Activated CD8-positive, alpha-beta T cell treated with anti-CD3 and anti-CD28 coated beads, Interleukin-2, amount 10 ng/mL, durations not matched to agents 7 days and 5 days (primary cell): ENCODE results near the gene FKBP5. TPM values are rescaled to one million over a fixed set of nuclear protein-coding genes. Genes with fewer than 3 reads are reported as not detected.

Source experiments
- ATAC-seq: fragments of 150-1000 bp; cut with Tn5 transposase; one replicate; pipeline ENCODE4 v1.10.0; 2021; ENCODE audit warnings: moderate library complexity
- CTCF ChIA-PET: fragments of 350-600 bp; sonication (Branson Sonifier 250); formaldehyde crosslinking; loops from one replicate; lab custom pipeline; 2021; ENCODE audit warnings: antibody characterized with exemption; lab: Charles Lee
- POLR2A ChIA-PET: fragments of 350-600 bp; sonication (Branson Sonifier 250); formaldehyde crosslinking; loops from one replicate; lab custom pipeline; 2021; ENCODE audit warnings: antibody characterized with exemption; lab: Charles Lee
- DNase-seq: peaks from one replicate; pipeline ENCODE4 v3.0.0-alpha.2; 2020
- H3K27ac Mint-ChIP-seq: one replicate; pipeline ENCODE4 v1.8.0; 2021; ENCODE audit warnings: mild to moderate bottlenecking, mixed read lengths
- H3K27me3 Mint-ChIP-seq: one replicate; pipeline ENCODE4 v1.8.0; 2021; ENCODE audit warnings: low read depth, mixed read lengths
- H3K36me3 Mint-ChIP-seq: one replicate; pipeline ENCODE4 v1.8.0; 2021; ENCODE audit warnings: low read depth, mixed read lengths
- H3K4me1 Mint-ChIP-seq: one replicate; pipeline ENCODE4 v1.8.0; 2021; ENCODE audit warnings: low read depth, mixed read lengths
- H3K4me3 Mint-ChIP-seq: one replicate; pipeline ENCODE4 v1.8.0; 2021; ENCODE audit warnings: mild to moderate bottlenecking, mixed read lengths
- H3K9me3 Mint-ChIP-seq: one replicate; pipeline ENCODE4 v1.8.0; 2022; ENCODE audit warnings: mixed read lengths; ENCODE audit not compliant: insufficient read depth
- total RNA-seq, 2 experiments: library from RNA; stranded (reverse); gene quantifications; one replicate each; pipeline ENCODE4 v1.2.3, GENCODE V29; 2021

The FKBP5 gene
- total RNA-seq, 2 experiments from 2014 or later: 78.7 to 79.5 TPM

GRCh38 chr6:35723587-35723986, 34.9 kb upstream of the FKBP5 start:
- DNase-seq (no peak), ATAC-seq (no peak)
- Mint-ChIP-seq H3K27ac (no peak overlapping the region), H3K36me3 (no peaks in the 10 kb centered on the region), H3K27me3 (no peaks in the 10 kb centered on the region), H3K9me3 (no peaks in the 10 kb centered on the region), H3K4me3 (no peak overlapping the region), H3K4me1 (peaks cover 58% of the 10 kb centered on the region)
- CTCF ChIA-PET: interaction anchor here (1.1 to 1.6 kb wide), 2 partner anchors 45 to 139 kb away, joined by 3 read pairs; no protein-coding TSS in a partner anchor
- POLR2A ChIA-PET: no interaction called here

DNA sequence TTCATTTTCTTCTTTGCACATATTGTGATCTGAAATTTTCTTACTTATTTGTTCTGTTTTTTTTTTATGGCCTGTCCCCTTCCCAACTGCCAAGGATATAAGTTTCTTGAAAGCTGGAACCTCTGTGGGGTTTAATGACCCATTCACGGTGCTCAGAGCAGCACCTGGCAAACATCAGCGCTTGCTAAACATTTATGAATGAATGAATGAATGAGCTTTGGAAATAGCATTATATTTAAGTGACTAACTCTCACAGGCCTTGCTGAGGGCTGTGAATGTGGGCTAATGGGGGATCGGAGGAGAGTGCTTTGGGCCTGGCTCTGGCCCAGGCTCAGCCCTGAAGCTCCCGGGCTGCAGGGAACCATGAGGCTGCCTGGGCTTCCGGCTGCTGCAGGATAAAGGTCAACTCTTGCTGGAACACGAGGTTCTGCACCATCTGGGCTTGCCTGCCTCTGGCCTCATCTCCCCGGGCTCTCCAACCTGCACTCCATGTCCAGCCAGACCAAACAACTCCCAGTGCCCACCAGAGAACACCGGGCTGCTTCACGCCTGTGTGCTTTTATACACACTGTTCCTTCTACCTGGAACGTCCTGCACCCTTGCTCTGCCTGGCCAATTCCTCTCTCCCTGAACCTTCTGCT, 33.5 kb upstream of the FKBP5 start:
- Mint-ChIP-seq H3K4me1 (peaks cover 62% of the 10 kb centered on the region), H3K36me3 (no peaks in the 10 kb centered on the region), H3K9me3 (no peaks in the 10 kb centered on the region), H3K27ac (no peak overlapping the region), H3K4me3 (no peak overlapping the region), H3K27me3 (no peaks in the 10 kb centered on the region)
- CTCF ChIA-PET: no interaction called here
- POLR2A ChIA-PET: interaction anchor here (0.9 kb wide), 1 partner anchor 35 kb away, joined by 3 read pairs; no protein-coding TSS in a partner anchor
- ATAC-seq: no peak
- DNase-seq: no peak

- Mint-ChIP-seq H3K27me3 (no peaks in the 10 kb centered on the region), H3K27ac (peak overlapping the region; percentile 85), H3K36me3 (no peaks in the 10 kb centered on the region), H3K9me3 (no peaks in the 10 kb centered on the region), H3K4me3 (peak overlapping the region; percentile 47), H3K4me1 (peaks cover 42% of the 10 kb centered on the region)
- DNase-seq (no peak), ATAC-seq (peak; percentile 63)
- ChIA-PET CTCF (interaction anchor here (1.2 to 3.5 kb wide), 4 partner anchors 8 to 197 kb away, joined by 3 to 16 read pairs (median 6); partner anchors contain the start of gene ARMC12), POLR2A (interaction anchor here (1.0 to 3.1 kb wide), 4 partner anchors 8 to 51 kb away, joined by 5 to 17 read pairs (median 8); no protein-coding TSS in a partner anchor)
Observed at GRCh38 chr6:35719830-35720733, 31.4 kb upstream of the FKBP5 start.

- ChIA-PET CTCF (interaction anchor here (1.2 to 3.5 kb wide), 5 partner anchors 8 to 196 kb away, joined by 3 to 16 read pairs (median 7); partner anchors contain the start of gene ARMC12), POLR2A (interaction anchor here (1.0 to 3.1 kb wide), 5 partner anchors 9 to 50 kb away, joined by 5 to 17 read pairs (median 8); no protein-coding TSS in a partner anchor)
- no peaks in the 10 kb centered on the region for H3K9me3 Mint-ChIP-seq
- DNase-seq: no peak
- peak overlapping the region; percentile 85 for H3K27ac Mint-ChIP-seq
- peak overlapping the region; percentile 47 for H3K4me3 Mint-ChIP-seq
- H3K36me3 Mint-ChIP-seq: no peaks in the 10 kb centered on the region
- H3K27me3 Mint-ChIP-seq: no peaks in the 10 kb centered on the region
- ATAC-seq: peak; percentile 40
- peaks cover 39% of the 10 kb centered on the region for H3K4me1 Mint-ChIP-seq
Observed at GRCh38 chr6:35719404-35719829, 30.7 kb upstream of the FKBP5 start.

GRCh38 chr6:35718911-35719381, 30.2 kb upstream of the FKBP5 start:
- POLR2A ChIA-PET: interaction anchor here (1.7 to 3.1 kb wide), 3 partner anchors 9 to 50 kb away, joined by 5 to 17 read pairs (median 9); no protein-coding TSS in a partner anchor
- Mint-ChIP-seq H3K27ac (peak overlapping the region; percentile 85), H3K9me3 (no peaks in the 10 kb centered on the region), H3K36me3 (no peaks in the 10 kb centered on the region), H3K27me3 (no peaks in the 10 kb centered on the region), H3K4me3 (peak overlapping the region; percentile 47), H3K4me1 (peaks cover 39% of the 10 kb centered on the region)
- CTCF ChIA-PET: interaction anchor here (1.2 to 3.5 kb wide), 4 partner anchors 9 to 196 kb away, joined by 3 to 16 read pairs (median 6); partner anchors contain the start of gene ARMC12
- ATAC-seq: peak; percentile 47
- DNase-seq: no peak

DNA sequence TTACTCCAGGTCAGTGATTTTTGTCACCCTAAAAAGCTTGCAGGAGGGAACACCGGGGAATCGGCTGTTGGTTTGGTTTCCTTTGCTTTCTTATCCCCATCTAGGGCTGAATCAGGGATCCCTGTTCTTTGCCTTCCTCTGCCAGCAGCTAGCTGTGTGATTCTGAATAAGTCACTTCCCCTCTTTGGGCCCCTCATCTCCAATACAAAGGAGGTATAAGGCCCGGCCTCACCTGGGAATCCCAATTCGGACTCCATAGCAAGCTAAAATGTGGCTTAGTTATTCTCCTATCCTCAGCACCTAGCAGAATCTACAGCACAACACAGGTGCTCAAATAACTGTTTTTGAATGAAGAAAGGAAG, 29.6 kb upstream of the FKBP5 start:
- ChIA-PET CTCF (interaction anchor here (0.7 to 3.5 kb wide), 4 partner anchors 10 to 31 kb away, joined by 3 to 16 read pairs (median 6); partner anchors contain the start of gene ARMC12), POLR2A (interaction anchor here (1.7 to 3.1 kb wide), 3 partner anchors 10 to 49 kb away, joined by 5 to 17 read pairs (median 9); no protein-coding TSS in a partner anchor)
- H3K27ac Mint-ChIP-seq: peak overlapping the region; percentile 85
- no peak overlapping the region for H3K4me3 Mint-ChIP-seq
- DNase-seq (no peak), ATAC-seq (no peak)
- H3K36me3 Mint-ChIP-seq: no peaks in the 10 kb centered on the region
- H3K9me3 Mint-ChIP-seq: no peaks in the 10 kb centered on the region
- H3K4me1 Mint-ChIP-seq: peaks cover 45% of the 10 kb centered on the region
- H3K27me3 Mint-ChIP-seq: no peaks in the 10 kb centered on the region

DNA sequence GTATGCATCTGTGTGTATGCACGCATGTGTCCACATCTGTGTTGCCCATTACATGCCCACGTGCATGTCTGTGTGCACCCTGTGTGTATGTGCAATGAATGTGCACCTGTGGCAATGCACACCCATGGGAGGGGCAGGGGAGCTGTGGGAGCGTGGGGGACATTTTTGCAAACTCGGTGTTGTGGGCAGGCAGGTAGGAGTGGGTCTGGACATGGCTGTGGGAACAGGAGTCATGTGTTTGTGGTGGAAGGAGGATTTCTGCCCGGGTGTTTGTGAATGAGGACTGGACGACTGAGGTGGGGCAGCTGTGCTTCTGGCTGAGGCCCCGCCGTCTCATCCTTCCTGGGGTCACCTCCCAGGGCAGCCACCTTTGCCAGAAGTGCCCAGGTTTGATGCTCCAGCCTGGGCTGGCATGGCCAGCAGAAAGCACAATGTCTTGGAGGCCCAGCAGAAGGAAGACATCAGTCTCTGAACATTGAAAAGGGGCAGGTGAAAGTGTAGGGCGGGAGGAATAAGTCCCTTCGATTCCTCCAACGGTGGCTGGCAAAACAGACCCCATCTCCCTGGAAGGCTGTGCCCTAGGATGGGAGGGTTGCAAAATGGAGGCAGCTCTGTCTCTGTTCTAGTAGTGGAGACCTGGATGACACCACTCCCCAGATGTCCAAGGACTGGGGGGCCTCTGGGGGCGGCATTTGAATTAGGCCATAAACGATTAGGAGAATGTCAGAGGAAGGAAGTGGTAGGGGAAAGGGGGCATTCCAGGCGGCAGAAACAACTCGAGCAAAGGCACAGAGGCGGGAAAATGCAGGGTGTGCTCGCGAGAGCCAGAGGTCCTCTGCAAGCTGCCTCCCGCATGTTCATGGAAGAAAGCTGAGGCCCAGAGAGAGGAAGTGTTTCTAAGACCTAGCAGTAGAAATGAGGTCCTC, 29.0 kb upstream of the FKBP5 start:
- no peaks in the 10 kb centered on the region for H3K36me3 Mint-ChIP-seq
- ChIA-PET CTCF (interaction anchor here (0.7 to 1.7 kb wide), 3 partner anchors 11 to 30 kb away, joined by 3 to 7 read pairs (median 4); no protein-coding TSS in a partner anchor), POLR2A (interaction anchor here (1.7 to 3.1 kb wide), 3 partner anchors 10 to 49 kb away, joined by 5 to 17 read pairs (median 9); no protein-coding TSS in a partner anchor)
- H3K4me1 Mint-ChIP-seq: peaks cover 50% of the 10 kb centered on the region
- ATAC-seq (no peak), DNase-seq (no peak)
- H3K4me3 Mint-ChIP-seq: no peak overlapping the region
- H3K27me3 Mint-ChIP-seq: no peaks in the 10 kb centered on the region
- H3K9me3 Mint-ChIP-seq: no peaks in the 10 kb centered on the region
- H3K27ac Mint-ChIP-seq: peak overlapping the region; percentile 85

- CTCF ChIA-PET: no interaction called here
- no peaks in the 10 kb centered on the region for H3K36me3 Mint-ChIP-seq
- POLR2A ChIA-PET: interaction anchor here (1.0 kb wide), 1 partner anchor 15 kb away, joined by 3 read pairs; no protein-coding TSS in a partner anchor
- no peaks in the 10 kb centered on the region for H3K27me3 Mint-ChIP-seq
- H3K4me3 Mint-ChIP-seq: no peak overlapping the region
- no peak for DNase-seq
- H3K27ac Mint-ChIP-seq: no peak overlapping the region
- H3K9me3 Mint-ChIP-seq: no peaks in the 10 kb centered on the region
- ATAC-seq: no peak
- peaks cover 58% of the 10 kb centered on the region for H3K4me1 Mint-ChIP-seq
Observed at GRCh38 chr6:35716798-35717197, 28.1 kb upstream of the FKBP5 start.

GRCh38 chr6:35713006-35713767, 24.5 kb upstream of the FKBP5 start:
- Mint-ChIP-seq H3K36me3 (no peaks in the 10 kb centered on the region), H3K27ac (no peak overlapping the region), H3K9me3 (no peaks in the 10 kb centered on the region), H3K4me3 (no peak overlapping the region), H3K4me1 (peaks cover 43% of the 10 kb centered on the region), H3K27me3 (no peaks in the 10 kb centered on the region)
- DNase-seq: no peak
- ChIA-PET CTCF (interaction anchor here (0.8 to 1.9 kb wide), 5 partner anchors 14 to 35 kb away, joined by 3 to 7 read pairs (median 3); partner anchors contain the start of gene ARMC12), POLR2A (interaction anchor here (0.7 to 0.8 kb wide), 2 partner anchors 12 to 19 kb away, joined by 3 read pairs; no protein-coding TSS in a partner anchor)
- peak; percentile 39 for ATAC-seq

DNA sequence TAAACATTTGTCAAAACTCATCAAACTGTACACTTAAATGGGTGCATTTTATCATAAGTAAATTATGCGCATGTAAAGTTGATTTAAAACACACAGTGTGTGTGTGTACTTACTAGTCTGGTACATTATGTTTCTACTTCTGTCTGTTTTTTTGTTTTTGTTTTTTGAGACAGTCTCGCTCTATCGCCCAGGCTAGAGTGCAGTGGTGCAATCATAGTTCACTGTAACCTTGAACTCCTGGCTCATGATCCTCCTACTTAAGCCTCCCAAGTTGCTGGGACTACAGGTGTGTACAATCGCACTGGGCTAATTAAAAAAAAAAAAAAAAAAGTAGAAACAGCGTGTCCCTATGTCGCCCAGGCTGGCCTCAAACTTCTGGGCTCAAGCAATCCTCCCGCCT, 23.0 kb upstream of the FKBP5 start:
- no peaks in the 10 kb centered on the region for H3K27me3 Mint-ChIP-seq
- DNase-seq (no peak), ATAC-seq (no peak)
- peaks cover 34% of the 10 kb centered on the region for H3K4me1 Mint-ChIP-seq
- no peaks in the 10 kb centered on the region for H3K36me3 Mint-ChIP-seq
- ChIA-PET CTCF (interaction anchor here (0.8 to 2.4 kb wide), 4 partner anchors 16 to 127 kb away, joined by 3 to 12 read pairs (median 3); partner anchors contain the start of gene ARMC12), POLR2A (no interaction called here)
- no peak overlapping the region for H3K4me3 Mint-ChIP-seq
- no peak overlapping the region for H3K27ac Mint-ChIP-seq
- H3K9me3 Mint-ChIP-seq: no peaks in the 10 kb centered on the region
